HG03025 (cell line): Measurements from ENCODE around the gene MAGI1.
"Not testable (repeated sequence)": the region's sequence is repeated elsewhere in the genome, so short reads cannot be mapped to it uniquely, and the experiment has no call there.

Source experiments
- ATAC-seq: cut with Tn5 transposase; IDR thresholded peaks from one replicate; pipeline ENCODE4 v1.9.1; 2021; ENCODE audit warnings: mild to moderate bottlenecking, moderate library complexity; ENCODE audit not compliant: unreplicated experiment, low FRiP score

Gene MAGI1

DNA sequence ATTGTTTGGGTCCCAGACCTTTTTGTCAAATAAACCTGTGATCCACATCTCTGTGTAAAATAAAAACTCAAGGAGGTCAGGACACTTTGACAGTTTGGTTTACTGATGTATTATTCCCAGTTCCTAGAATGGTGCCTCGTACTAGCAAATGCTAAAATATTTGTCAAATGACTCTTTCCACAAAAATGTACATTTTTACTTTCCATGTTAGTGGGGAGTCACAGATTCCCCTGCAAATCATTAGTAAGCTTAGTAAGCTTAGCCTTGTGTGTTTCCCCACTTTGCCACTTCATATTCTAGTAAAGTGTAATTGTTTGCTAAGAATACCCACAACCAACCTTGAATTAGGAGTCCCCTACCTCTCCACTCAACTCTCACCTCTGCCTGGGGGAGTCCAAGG is 2.4 kb upstream of the MAGI1 start:
- no peak for ATAC-seq

DNA sequence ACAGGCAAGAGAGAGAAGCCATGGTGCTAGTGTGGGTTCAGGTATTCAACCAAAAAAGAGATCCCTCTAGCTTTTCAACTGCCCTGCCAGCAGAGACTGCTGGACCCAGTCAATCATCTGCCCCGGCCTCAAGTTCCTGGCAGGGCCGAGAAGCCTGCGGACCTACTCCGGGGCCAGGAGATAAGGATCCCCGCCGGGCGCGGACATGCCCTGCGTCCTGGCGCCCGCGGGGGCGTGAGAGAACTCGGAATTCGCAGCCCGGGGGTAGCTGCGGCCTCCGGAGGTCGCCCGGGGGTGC is 821 bp upstream of the MAGI1 start:
- ATAC-seq: no peak

DNA sequence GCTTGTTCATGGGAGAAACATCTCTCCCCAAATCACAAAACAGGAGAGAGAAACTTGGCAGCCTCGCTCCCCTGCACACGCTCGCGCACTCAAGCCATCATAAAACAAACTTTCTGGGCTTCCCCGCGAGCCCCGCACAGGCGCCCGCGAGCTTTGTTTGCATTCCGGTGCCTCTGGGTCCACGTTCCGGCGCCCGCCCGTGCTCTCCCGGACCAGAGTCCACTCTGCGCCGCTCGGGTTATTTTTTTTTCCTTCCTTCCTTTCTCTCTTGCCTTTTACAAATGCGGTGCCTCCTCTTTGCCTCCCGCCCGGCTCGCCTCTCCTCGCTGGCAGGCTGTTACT is 363 bp downstream of the MAGI1 start:
- ATAC-seq: peak; percentile 37

GRCh38 chr3:66037986-66038369 is 740 bp downstream of the MAGI1 start:
- no peak for ATAC-seq

GRCh38 chr3:66037330-66037985 is 1.3 kb downstream of the MAGI1 start:
- ATAC-seq: no peak

DNA sequence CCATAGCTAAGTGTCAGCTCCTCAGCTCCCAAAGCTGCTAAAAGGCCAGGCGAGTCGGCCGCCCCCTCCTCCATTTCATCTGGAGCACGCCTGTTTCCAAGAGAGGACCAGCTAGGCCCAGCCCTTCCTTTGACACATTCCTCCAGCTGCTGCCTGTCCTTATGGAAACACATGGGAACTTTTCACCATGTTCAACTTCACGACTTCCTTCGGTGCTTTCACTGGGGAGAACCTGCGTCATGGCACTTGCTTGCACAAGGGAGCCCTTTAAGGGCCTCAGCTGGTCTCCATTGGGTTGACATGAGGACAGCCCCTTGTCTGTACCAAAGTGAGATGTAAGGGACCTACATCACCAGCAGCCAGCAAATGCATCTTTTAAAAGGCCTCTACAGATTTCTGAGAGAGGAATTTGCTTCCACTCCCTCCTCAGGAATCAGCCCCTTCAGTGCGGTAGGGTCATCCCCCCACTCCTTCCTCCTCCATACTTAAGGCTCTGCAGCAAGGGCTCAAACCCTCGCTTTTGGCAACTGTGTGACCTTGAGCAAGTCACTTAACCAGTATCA is 2.1 kb downstream of the MAGI1 start:
- no peak for ATAC-seq

GRCh38 chr3:66035763-66036477 is 2.8 kb downstream of the MAGI1 start:
- no peak for ATAC-seq

GRCh38 chr3:66033241-66034138 is 5.2 kb downstream of the MAGI1 start:
- ATAC-seq: no peak

DNA sequence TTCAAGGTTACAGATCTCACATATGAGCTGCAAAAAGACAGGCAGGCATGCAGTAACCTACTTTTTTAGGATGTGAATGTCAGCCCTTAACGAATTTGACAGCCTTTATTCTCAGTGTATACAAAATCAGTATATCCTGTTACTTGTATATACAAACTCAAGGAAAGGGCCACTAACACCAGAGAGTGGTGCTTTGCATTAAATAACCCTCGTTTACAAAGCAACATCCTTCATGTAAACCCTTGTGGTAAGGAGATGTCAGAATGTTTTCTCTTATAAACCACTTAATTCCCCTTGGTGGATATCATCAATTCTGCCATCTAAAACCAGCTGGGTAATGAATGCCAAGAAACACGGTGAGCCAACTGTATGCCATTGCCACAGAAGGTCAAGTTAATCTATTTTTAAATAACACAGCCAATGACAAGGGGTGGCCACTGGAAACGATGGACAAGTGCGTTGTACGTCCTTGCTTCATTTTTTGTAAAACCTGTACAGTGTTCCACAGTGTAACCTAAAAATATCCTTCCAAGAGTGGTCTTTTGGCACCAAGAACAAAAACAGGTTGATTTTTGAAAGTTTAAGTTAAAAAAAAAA is 7.5 kb downstream of the MAGI1 start:
- no peak for ATAC-seq

- no peak for ATAC-seq
These were observed 9.3 kb downstream of the MAGI1 start for GRCh38 chr3:66029443-66029842.

- ATAC-seq: no peak
These were observed 9.7 kb downstream of the MAGI1 start for GRCh38 chr3:66029014-66029413.

DNA sequence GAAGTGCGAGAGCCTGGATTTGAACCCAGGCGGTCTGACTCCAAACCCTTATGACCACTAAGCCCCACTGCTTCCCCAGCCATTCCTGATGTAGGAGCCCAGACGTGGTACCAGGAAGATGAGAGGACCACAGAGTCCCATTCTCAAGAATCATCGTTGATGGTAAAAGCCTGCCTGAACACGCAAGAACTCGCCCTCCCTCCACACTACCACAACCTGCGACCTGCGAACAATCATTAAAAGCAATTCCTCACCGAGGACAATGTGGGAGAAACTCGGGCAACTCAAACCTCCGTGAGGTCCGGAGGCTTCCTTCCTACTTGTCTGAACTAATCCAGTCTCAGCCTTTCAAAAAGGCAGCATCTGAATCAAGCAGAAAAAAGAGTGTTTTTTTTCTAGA is 10.3 kb downstream of the MAGI1 start:
- ATAC-seq: no peak

DNA sequence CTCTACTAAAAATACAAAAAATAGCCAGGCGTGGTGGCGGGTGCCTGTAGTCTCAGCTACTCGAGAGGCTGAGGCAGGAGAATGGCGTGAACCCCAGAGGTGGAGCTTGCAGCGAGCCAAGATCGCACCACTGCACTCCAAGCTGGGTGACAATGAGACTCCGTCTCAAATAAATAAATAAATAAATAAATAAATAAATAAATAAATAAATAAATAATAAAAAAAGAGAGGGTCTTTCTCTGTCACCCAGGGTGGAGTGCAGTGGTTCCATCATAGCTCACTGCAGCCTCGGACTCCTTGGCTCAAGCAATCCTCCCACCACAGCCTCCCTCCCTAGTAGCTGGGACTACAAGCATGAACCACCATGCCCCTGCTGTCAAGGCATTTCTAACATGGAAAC is 11.6 kb downstream of the MAGI1 start:
- ATAC-seq: not testable (repeated sequence)

- no peak for ATAC-seq
These were observed 14.9 kb downstream of the MAGI1 start for GRCh38 chr3:66023738-66024385.

GRCh38 chr3:66023229-66023628 is 15.5 kb downstream of the MAGI1 start:
- ATAC-seq: no peak

GRCh38 chr3:66021731-66022131 is 17.0 kb downstream of the MAGI1 start:
- no peak for ATAC-seq

GRCh38 chr3:66019896-66020295 is 18.8 kb downstream of the MAGI1 start:
- no peak for ATAC-seq

DNA sequence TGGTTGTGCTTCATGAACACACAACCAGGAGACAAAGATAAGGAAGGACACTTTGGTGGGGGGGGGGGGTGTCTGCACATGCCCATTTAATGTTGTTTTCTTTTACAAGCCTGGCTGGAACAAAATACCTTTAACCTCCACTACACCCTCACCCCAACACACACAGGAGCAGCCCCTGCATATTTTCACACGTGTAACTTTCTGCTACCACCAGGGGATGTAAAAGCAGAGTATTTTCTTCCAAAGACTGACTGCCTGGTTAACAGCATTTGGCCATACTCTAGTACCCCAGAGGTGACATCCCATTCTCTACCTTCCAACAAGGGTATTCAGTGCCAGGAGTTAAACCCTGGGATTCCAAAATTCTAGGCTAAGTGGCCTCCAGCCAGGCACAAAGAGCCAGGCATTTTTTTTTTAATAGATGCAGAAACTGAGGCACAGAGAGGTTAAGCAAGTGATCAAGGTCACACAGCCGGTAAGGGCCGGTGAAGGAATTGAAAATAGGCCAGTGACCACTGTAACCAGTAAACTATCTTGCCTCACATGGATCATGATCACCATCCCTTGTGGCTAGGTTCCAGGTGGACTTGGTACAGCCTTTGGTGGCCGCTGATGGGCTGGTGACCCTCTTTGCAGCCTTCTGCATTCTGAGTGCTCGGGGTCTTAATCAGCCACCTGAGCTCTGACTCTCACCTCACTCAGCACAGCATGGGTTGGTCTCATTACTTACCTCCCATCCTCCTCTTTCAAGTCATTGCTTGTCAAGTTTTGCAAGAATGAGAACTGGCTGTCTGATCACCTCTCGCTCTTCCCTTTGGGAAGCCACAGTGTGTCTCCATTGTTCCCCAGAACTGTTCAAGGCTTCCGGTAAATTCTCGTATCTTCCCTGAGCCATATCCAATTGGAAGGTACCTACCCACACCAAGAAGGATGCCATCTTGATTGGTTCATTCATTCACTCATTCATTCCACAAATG is 20.4 kb downstream of the MAGI1 start:
- no peak for ATAC-seq

GRCh38 chr3:66017591-66017990 is 21.1 kb downstream of the MAGI1 start:
- no peak for ATAC-seq
